ENCODE data around the gene UBR3.
"Not testable (repeated sequence)": the region's sequence is repeated elsewhere in the genome, so short reads cannot be mapped to it uniquely, and the experiment has no call there.

Gene UBR3

DNA sequence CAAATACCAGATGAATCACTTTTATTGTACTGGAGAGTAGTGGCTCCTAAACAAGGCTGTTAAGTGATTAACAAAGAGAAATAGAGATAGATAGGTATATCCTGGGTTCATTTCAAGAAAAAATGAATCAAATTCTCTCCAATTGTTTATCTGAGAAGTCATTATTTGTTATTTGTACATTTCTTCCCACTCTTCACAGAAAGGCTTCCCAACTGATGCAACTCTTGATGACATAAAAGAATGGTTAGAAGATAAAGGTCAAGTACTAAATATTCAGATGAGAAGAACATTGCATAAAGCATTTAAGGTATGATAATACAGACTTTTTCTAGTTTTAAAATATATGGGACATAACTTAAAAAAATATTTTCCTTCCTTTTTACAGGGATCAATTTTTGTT, 20.7 kb upstream of the UBR3 start:
- no peaks in the 10 kb centered on the region for H3K9me3 Mint-ChIP-seq
- peaks cover 83% of the 10 kb centered on the region for H3K36me3 Mint-ChIP-seq (ENCODE audit: low read depth)
- no peak overlapping the region for H3K27ac Mint-ChIP-seq
- intact Hi-C loops (cut with micrococcal nuclease): no loop called here
- H3K4me1 Mint-ChIP-seq (ENCODE audit: low read depth): peaks cover 6% of the 10 kb centered on the region
- H3K4me3 Mint-ChIP-seq: no peak overlapping the region
- H3K27me3 Mint-ChIP-seq: no peaks in the 10 kb centered on the region

GRCh38 chr2:169808221-169808620, 19.0 kb upstream of the UBR3 start:
- Mint-ChIP-seq H3K27ac (no peak overlapping the region), H3K36me3 (ENCODE audit: low read depth) (peaks cover 86% of the 10 kb centered on the region), H3K9me3 (no peaks in the 10 kb centered on the region), H3K27me3 (no peaks in the 10 kb centered on the region), H3K4me3 (no peak overlapping the region), H3K4me1 (ENCODE audit: low read depth) (no peaks in the 10 kb centered on the region)
- intact Hi-C loops (cut with micrococcal nuclease): no loop called here

GRCh38 chr2:169815849-169816248, 11.4 kb upstream of the UBR3 start:
- Mint-ChIP-seq H3K27me3 (no peaks in the 10 kb centered on the region), H3K4me3 (no peak overlapping the region), H3K9me3 (no peaks in the 10 kb centered on the region), H3K4me1 (ENCODE audit: low read depth) (no peaks in the 10 kb centered on the region), H3K36me3 (ENCODE audit: low read depth) (peaks cover 82% of the 10 kb centered on the region), H3K27ac (no peak overlapping the region)
- intact Hi-C loops (cut with micrococcal nuclease): no loop called here

DNA sequence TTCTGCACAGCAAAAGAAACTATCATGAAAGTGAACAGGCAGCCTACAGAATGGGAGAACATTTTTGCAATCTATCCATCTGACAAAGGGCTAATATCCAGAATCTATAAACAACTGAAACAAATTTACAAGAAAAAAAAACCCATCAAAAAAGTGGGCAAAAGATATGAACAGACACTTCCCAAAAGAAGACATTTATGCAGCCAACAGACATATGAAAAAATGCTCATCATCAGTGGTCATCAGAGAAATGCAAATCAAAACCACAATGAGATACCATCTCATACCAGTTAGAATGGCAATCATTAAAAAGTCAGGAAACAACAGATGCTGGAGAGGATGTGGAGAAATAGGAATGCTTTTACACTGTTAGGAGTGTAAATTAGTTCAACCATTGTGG, 10.3 kb upstream of the UBR3 start:
- H3K9me3 Mint-ChIP-seq; H3K4me1 Mint-ChIP-seq (ENCODE audit: low read depth); H3K27ac Mint-ChIP-seq; intact Hi-C loops (cut with micrococcal nuclease); H3K27me3 Mint-ChIP-seq; H3K4me3 Mint-ChIP-seq: not testable (repeated sequence)
- H3K36me3 Mint-ChIP-seq (ENCODE audit: low read depth): peaks cover 82% of the 10 kb centered on the region

GRCh38 chr2:169817369-169817768, 9.9 kb upstream of the UBR3 start:
- H3K4me3 Mint-ChIP-seq; intact Hi-C loops (cut with micrococcal nuclease); H3K27ac Mint-ChIP-seq; H3K27me3 Mint-ChIP-seq; H3K9me3 Mint-ChIP-seq; H3K4me1 Mint-ChIP-seq (ENCODE audit: low read depth): not testable (repeated sequence)
- H3K36me3 Mint-ChIP-seq (ENCODE audit: low read depth): peaks cover 78% of the 10 kb centered on the region

DNA sequence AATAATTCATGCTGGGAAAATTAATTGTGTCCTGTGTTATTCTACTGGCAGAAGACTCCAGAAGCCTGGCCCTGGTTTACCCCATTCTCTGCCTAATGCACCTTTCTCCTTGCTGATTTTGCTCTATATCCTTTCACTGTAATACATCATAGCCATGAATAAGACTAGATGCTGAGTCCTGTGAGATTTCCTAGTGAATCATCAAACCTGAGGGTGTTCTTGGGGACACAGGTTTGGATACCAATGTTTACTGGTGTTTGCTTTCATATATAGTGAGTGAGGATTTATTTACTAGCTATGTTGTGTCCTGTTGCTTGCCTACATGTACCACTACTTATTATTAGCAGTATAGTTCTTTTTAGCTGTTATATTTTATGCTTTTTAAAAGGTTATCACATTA, 9.0 kb upstream of the UBR3 start:
- no peaks in the 10 kb centered on the region for H3K9me3 Mint-ChIP-seq
- intact Hi-C loops (cut with micrococcal nuclease): no loop called here
- H3K4me1 Mint-ChIP-seq (ENCODE audit: low read depth): peaks cover 10% of the 10 kb centered on the region
- H3K27me3 Mint-ChIP-seq: no peaks in the 10 kb centered on the region
- no peak overlapping the region for H3K27ac Mint-ChIP-seq
- H3K4me3 Mint-ChIP-seq: no peak overlapping the region
- H3K36me3 Mint-ChIP-seq (ENCODE audit: low read depth): peaks cover 75% of the 10 kb centered on the region

DNA sequence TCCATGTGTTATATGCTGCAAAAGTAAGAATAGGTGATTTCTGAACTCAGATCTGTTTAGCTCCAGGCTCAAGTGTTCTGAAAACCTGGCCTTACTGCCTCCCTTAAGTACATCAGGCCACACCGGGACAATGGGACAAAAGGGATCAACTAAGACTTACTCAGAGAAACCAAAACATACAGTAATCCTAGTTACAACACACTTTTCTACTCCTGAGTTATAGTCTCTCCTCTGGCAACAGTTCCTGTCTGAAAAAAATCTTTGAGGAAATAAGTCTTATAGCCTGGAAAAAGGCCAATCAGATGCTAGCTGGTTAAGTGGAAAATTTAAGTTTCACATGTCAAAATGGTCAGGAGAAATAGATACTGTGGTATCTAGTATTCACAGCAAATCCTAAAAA, 8.1 kb upstream of the UBR3 start:
- intact Hi-C loops (cut with micrococcal nuclease): no loop called here
- H3K4me3 Mint-ChIP-seq: no peak overlapping the region
- H3K36me3 Mint-ChIP-seq (ENCODE audit: low read depth): peaks cover 67% of the 10 kb centered on the region
- no peaks in the 10 kb centered on the region for H3K9me3 Mint-ChIP-seq
- H3K27ac Mint-ChIP-seq: no peak overlapping the region
- peaks cover 17% of the 10 kb centered on the region for H3K4me1 Mint-ChIP-seq (ENCODE audit: low read depth)
- H3K27me3 Mint-ChIP-seq: no peaks in the 10 kb centered on the region

- not testable (repeated sequence) for H3K4me3 Mint-ChIP-seq, H3K27me3 Mint-ChIP-seq, H3K27ac Mint-ChIP-seq, H3K9me3 Mint-ChIP-seq
- intact Hi-C loops (cut with micrococcal nuclease): loop anchor here (5.0 kb wide), 1 partner anchor 57 kb away; no protein-coding TSS in a partner anchor
- peaks cover 64% of the 10 kb centered on the region for H3K36me3 Mint-ChIP-seq (ENCODE audit: low read depth)
- peaks cover 21% of the 10 kb centered on the region for H3K4me1 Mint-ChIP-seq (ENCODE audit: low read depth)
These were observed 7.2 kb upstream of the UBR3 start for GRCh38 chr2:169820101-169820500.

- intact Hi-C loops (cut with micrococcal nuclease): loop anchor here (5.0 kb wide), 1 partner anchor 55 kb away; no protein-coding TSS in a partner anchor
- H3K4me1 Mint-ChIP-seq (ENCODE audit: low read depth): peaks cover 25% of the 10 kb centered on the region
These were observed 5.2 kb upstream of the UBR3 start for GRCh38 chr2:169822036-169822435.

DNA sequence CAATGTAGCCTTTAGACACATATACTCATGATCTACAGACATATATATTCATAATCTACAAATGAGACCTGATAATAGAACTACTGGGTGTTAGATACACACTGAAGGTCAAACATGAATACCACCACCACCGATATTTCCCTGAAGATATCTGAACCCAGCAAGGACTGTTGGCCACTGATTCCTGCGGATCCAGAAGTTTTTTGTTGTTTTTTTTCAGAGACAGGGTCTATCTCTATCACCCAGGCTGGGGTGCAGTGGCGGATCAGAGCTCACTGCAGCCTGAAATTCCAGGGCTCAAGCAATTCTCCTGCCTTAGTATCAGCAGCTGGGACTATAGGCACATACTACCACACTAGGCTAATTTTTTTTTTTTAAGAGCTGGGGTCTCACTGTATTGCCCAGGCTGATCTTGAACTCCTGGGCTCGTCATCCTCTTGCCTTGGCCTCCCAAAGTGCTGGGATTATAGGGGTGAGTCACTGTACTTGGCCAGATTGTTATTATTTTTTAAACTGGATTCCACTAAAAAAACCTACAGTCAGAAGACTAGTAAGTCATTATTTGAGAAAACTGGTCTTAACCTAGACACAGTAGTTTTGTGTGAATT, 4.4 kb upstream of the UBR3 start:
- intact Hi-C loops (cut with micrococcal nuclease): loop anchor here (5.0 kb wide), 1 partner anchor 54 kb away; no protein-coding TSS in a partner anchor
- Mint-ChIP-seq H3K9me3 (no peaks in the 10 kb centered on the region), H3K4me3 (no peak overlapping the region), H3K36me3 (ENCODE audit: low read depth) (peaks cover 47% of the 10 kb centered on the region), H3K4me1 (ENCODE audit: low read depth) (peaks cover 25% of the 10 kb centered on the region), H3K27ac (no peak overlapping the region), H3K27me3 (peaks cover 3% of the 10 kb centered on the region)

More at GRCh38 chr2:169822036-169822435, 5.2 kb upstream of the UBR3 start:
- Mint-ChIP-seq H3K9me3 (no peaks in the 10 kb centered on the region), H3K4me3 (no peak overlapping the region), H3K36me3 (ENCODE audit: low read depth) (peaks cover 52% of the 10 kb centered on the region), H3K27ac (no peak overlapping the region), H3K27me3 (peaks cover 3% of the 10 kb centered on the region)

DNA sequence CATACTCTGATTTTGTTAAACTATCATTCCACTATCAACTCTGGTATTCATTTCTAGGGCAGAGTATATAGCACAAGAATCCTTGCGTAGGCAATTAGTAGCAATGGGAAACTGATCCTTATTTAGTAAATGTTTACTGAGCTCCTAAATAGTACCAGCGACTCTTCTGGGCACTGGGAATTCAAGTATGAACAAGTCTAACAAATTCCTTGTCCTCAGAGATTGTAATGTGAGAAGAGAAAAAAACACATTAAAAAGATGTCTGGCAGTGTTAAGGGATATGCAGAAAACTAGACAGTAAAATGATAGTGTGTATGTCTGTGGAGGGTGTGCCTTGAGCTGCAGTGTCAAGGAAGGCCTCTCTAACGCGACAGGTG, 3.3 kb upstream of the UBR3 start:
- peaks cover 3% of the 10 kb centered on the region for H3K27me3 Mint-ChIP-seq
- intact Hi-C loops (cut with micrococcal nuclease): loop anchor here (1.0 to 5.0 kb wide), 2 partner anchors 53 to 104 kb away; no protein-coding TSS in a partner anchor
- H3K36me3 Mint-ChIP-seq (ENCODE audit: low read depth): peaks cover 45% of the 10 kb centered on the region
- H3K27ac Mint-ChIP-seq: peak overlapping the region; percentile 90
- H3K4me1 Mint-ChIP-seq (ENCODE audit: low read depth): peaks cover 36% of the 10 kb centered on the region
- peak overlapping the region; percentile 91 for H3K4me3 Mint-ChIP-seq
- no peaks in the 10 kb centered on the region for H3K9me3 Mint-ChIP-seq

GRCh38 chr2:169824373-169825333, 2.6 kb upstream of the UBR3 start, which contains the start of gene METTL5:
METTL5 (minus strand) TSS chr2:169824905; CDS start chr2:169824597, 308 bp downstream.
- Mint-ChIP-seq H3K36me3 (ENCODE audit: low read depth) (peaks cover 44% of the 10 kb centered on the region), H3K4me3 (peak within 1 kb of the TSS; percentile 91), H3K9me3 (no peaks in the 10 kb centered on the region), H3K27me3 (peaks cover 3% of the 10 kb centered on the region), H3K4me1 (ENCODE audit: low read depth) (peaks cover 40% of the 10 kb centered on the region), H3K27ac (peak within 1 kb of the TSS; percentile 90)
- intact Hi-C loops (cut with micrococcal nuclease): loop anchor here (1.0 to 5.0 kb wide), 2 partner anchors 53 to 104 kb away; no protein-coding TSS in a partner anchor

DNA sequence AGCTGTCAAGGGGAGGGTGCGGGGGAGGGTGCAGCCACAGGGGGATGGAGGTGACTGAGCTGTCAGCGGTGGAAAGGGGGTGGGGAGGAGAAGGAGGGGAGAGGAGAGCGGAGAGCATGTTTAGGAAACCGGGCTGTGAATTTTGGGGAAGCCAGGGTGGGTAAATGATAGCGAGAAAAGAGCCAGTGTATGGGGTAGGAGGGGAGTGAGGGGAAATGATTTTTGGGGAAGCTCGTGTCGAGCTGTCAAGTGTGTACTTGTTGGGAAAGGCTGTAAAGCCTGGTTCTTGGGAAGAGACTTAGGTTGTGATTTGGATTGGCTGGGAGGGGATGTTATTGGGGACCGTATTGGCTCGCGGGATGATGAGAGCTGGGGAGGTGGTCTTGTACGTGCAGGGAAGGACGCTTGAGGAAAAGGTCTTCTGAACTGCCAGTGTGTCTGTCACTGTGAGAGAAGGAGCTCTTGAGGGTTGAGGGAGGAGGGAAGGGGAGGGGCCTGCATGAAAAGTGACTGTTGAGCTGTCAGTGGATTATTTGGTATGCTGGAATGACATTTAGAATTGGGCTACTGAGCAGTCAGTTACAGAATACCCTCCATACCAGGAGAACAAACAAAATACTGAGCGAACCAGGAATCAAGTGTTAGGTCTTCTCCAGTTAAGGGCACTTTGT, 1.0 kb downstream of the UBR3 start:
- Mint-ChIP-seq H3K27ac (peak overlapping the region; percentile 85), H3K4me1 (ENCODE audit: low read depth) (peaks cover 33% of the 10 kb centered on the region), H3K4me3 (peak overlapping the region; percentile 92), H3K27me3 (peaks cover 3% of the 10 kb centered on the region), H3K9me3 (no peaks in the 10 kb centered on the region), H3K36me3 (ENCODE audit: low read depth) (peaks cover 37% of the 10 kb centered on the region)
- intact Hi-C loops (cut with micrococcal nuclease): no loop called here

- Mint-ChIP-seq H3K27me3 (no peaks in the 10 kb centered on the region), H3K36me3 (ENCODE audit: low read depth) (peaks cover 25% of the 10 kb centered on the region), H3K27ac (no peak overlapping the region), H3K4me3 (no peak overlapping the region), H3K9me3 (no peaks in the 10 kb centered on the region), H3K4me1 (ENCODE audit: low read depth) (peaks cover 30% of the 10 kb centered on the region)
- intact Hi-C loops (cut with micrococcal nuclease): no loop called here
These were observed 7.1 kb downstream of the UBR3 start for GRCh38 chr2:169834401-169834800.
